SK-N-SH treated with all-trans-retinoic acid at 6 μM for 48 hours (cell line): ENCODE results near the gene PSME1.

Source experiments
- ATAC-seq: fragments of 200-7000 bp; cut with Tn5 transposase; 3 replicates; pipeline ENCODE4 v1.9.1; 2020; ENCODE audit warnings: mild to moderate bottlenecking, moderate library complexity
- ARNTL ChIP-seq: fragments of 450-650 bp; formaldehyde crosslinking; IDR thresholded peaks from 2 replicates; pipeline ENCODE4 v1.5.0; 2020; ENCODE audit warnings: low read depth, mild to moderate bottlenecking, moderate library complexity, borderline replicate concordance
- BACH2 ChIP-seq: fragments of 250-450 bp; sonication (Bioruptor Pico); IDR thresholded peaks from 2 replicates; pipeline ENCODE4 v1.9.0; 2021; ENCODE audit warnings: mild to moderate bottlenecking, borderline replicate concordance
- CREB5 ChIP-seq: fragments of 250-450 bp; sonication (Bioruptor Pico); IDR thresholded peaks from 2 replicates; pipeline ENCODE4 v1.5.1; 2020; ENCODE audit warnings: low read depth, mild to moderate bottlenecking, moderate library complexity
- CSDC2 ChIP-seq: fragments of 250-450 bp; sonication (Bioruptor Pico); IDR thresholded peaks from 2 replicates; pipeline ENCODE4 v1.5.0; 2020; ENCODE audit warnings: mild to moderate bottlenecking, moderate library complexity
- ESRRG ChIP-seq: fragments of 250-450 bp; sonication (Bioruptor Pico); IDR thresholded peaks from 2 replicates; pipeline ENCODE4 v1.6.1; 2021; ENCODE audit warnings: mild to moderate bottlenecking
- ISL1 ChIP-seq: fragments of 250-450 bp; sonication (Bioruptor Pico); IDR thresholded peaks from 2 replicates; pipeline ENCODE4 v2.1.2; 2022; ENCODE audit warnings: mild to moderate bottlenecking, moderate library complexity
- RARB ChIP-seq: fragments of 250-450 bp; sonication (Bioruptor Pico); IDR thresholded peaks from 2 replicates; pipeline ENCODE4 v1.8.0; 2021; ENCODE audit warnings: mild to moderate bottlenecking, moderate library complexity
- SNAI2 ChIP-seq: fragments of 250-450 bp; sonication (Bioruptor Pico); IDR thresholded peaks from 2 replicates; pipeline ENCODE4 v1.5.0; 2020; ENCODE audit warnings: mild to moderate bottlenecking, moderate library complexity
- TCF4 ChIP-seq: fragments of 250-450 bp; sonication (Bioruptor Pico); IDR thresholded peaks from 2 replicates; pipeline ENCODE4 v1.8.0; 2021; ENCODE audit warnings: mild to moderate bottlenecking, moderate library complexity, borderline replicate concordance
- ZC3H10 ChIP-seq: fragments of 250-450 bp; sonication (Bioruptor Pico); IDR thresholded peaks from 2 replicates; pipeline ENCODE4 v1.5.1; 2021; ENCODE audit warnings: mild to moderate bottlenecking, moderate library complexity
- ZFP3 ChIP-seq: fragments of 250-450 bp; sonication (Bioruptor Pico); IDR thresholded peaks from 2 replicates; pipeline ENCODE4 v1.5.0; 2020; ENCODE audit warnings: mild to moderate bottlenecking, moderate library complexity
- ZFP30 ChIP-seq: fragments of 450-650 bp; formaldehyde crosslinking; IDR thresholded peaks from 2 replicates; pipeline ENCODE4 v1.5.0; 2022; ENCODE audit warnings: mild to moderate bottlenecking, moderate library complexity
- ZNF565 ChIP-seq: fragments of 450-650 bp; formaldehyde crosslinking; conservative IDR thresholded peaks from 2 replicates; pipeline ENCODE4 v1.5.0; 2020; ENCODE audit warnings: low read depth, mild to moderate bottlenecking, moderate library complexity
- ZNF70 ChIP-seq: fragments of 450-650 bp; formaldehyde crosslinking; IDR thresholded peaks from 2 replicates; pipeline ENCODE4 v1.5.0; 2020; ENCODE audit warnings: mild to moderate bottlenecking, moderate library complexity
- ZNF8 ChIP-seq: fragments of 450-650 bp; formaldehyde crosslinking; IDR thresholded peaks from 2 replicates; pipeline ENCODE4 v1.5.0; 2020; ENCODE audit warnings: mild to moderate bottlenecking, moderate library complexity
- TF ChIP-seq, protein P1 (sequence below): fragments of 250-450 bp; sonication (Bioruptor Pico); IDR thresholded peaks from 2 replicates; pipeline ENCODE4 v1.8.0; 2021; ENCODE audit warnings: low read depth, mild to moderate bottlenecking, moderate library complexity, borderline replicate concordance
- TF ChIP-seq, protein P2 (sequence below): fragments of 250-450 bp; sonication (Bioruptor Pico); IDR thresholded peaks from 2 replicates; pipeline ENCODE4 v1.5.1; 2021; ENCODE audit warnings: mild to moderate bottlenecking, moderate library complexity
- TF ChIP-seq, protein P3 (sequence below): fragments of 250-450 bp; sonication (Bioruptor Pico); IDR thresholded peaks from 2 replicates; pipeline ENCODE4 v1.8.0; 2020; ENCODE audit warnings: mild to moderate bottlenecking, moderate library complexity, borderline replicate concordance

PSME1 gene

GRCh38 chr14:24172261-24172860, 36.4 kb downstream of the PSME1 start (continued):
- TF ChIP-seq CREB5 (CRISPR knock-in tag): no peak
- TF ChIP-seq ZC3H10: no peak
- TF ChIP-seq, protein P1, sequence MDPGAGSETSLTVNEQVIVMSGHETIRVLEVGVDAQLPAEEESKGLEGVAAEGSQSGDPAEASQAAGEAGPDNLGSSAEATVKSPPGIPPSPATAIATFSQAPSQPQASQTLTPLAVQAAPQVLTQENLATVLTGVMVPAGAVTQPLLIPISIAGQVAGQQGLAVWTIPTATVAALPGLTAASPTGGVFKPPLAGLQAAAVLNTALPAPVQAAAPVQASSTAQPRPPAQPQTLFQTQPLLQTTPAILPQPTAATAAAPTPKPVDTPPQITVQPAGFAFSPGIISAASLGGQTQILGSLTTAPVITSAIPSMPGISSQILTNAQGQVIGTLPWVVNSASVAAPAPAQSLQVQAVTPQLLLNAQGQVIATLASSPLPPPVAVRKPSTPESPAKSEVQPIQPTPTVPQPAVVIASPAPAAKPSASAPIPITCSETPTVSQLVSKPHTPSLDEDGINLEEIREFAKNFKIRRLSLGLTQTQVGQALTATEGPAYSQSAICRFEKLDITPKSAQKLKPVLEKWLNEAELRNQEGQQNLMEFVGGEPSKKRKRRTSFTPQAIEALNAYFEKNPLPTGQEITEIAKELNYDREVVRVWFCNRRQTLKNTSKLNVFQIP (CRISPR knock-in tag): no peak

DNA sequence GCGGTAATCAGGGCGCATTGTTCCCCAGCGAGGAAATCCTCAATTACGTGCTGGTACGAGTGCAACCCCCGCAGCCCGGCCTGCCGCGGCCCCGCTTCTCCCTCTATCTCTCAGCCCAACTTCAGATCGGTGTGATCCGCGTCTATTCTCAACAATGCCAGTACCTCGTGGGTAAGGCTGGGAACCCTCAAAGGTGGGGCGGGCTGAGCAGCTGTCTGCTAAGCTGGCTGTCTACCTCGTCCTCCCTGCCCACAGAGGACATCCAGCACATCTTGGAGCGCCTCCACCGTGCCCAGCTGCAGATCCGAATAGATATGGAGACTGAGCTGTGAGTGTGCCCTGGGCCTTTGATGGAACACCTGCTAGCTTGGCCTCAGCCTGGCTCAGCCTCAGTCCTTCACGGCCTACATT, 36.9 kb downstream of the PSME1 start:
- TF ChIP-seq, protein P2, sequence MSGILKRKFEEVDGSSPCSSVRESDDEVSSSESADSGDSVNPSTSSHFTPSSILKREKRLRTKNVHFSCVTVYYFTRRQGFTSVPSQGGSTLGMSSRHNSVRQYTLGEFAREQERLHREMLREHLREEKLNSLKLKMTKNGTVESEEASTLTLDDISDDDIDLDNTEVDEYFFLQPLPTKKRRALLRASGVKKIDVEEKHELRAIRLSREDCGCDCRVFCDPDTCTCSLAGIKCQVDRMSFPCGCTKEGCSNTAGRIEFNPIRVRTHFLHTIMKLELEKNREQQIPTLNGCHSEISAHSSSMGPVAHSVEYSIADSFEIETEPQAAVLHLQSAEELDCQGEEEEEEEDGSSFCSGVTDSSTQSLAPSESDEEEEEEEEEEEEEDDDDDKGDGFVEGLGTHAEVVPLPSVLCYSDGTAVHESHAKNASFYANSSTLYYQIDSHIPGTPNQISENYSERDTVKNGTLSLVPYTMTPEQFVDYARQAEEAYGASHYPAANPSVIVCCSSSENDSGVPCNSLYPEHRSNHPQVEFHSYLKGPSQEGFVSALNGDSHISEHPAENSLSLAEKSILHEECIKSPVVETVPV (CRISPR knock-in tag): no peak
- TF ChIP-seq ZFP30 (CRISPR knock-in tag): no peak
- TF ChIP-seq, protein P3, sequence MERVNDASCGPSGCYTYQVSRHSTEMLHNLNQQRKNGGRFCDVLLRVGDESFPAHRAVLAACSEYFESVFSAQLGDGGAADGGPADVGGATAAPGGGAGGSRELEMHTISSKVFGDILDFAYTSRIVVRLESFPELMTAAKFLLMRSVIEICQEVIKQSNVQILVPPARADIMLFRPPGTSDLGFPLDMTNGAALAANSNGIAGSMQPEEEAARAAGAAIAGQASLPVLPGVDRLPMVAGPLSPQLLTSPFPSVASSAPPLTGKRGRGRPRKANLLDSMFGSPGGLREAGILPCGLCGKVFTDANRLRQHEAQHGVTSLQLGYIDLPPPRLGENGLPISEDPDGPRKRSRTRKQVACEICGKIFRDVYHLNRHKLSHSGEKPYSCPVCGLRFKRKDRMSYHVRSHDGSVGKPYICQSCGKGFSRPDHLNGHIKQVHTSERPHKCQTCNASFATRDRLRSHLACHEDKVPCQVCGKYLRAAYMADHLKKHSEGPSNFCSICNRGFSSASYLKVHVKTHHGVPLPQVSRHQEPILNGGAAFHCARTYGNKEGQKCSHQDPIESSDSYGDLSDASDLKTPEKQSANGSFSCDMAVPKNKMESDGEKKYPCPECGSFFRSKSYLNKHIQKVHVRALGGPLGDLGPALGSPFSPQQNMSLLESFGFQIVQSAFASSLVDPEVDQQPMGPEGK (CRISPR knock-in tag): no peak
- ATAC-seq: no peak

- no peak for ATAC-seq
- no peak for TF ChIP-seq CSDC2
- TF ChIP-seq, protein P2 (CRISPR knock-in tag): no peak
- no peak for TF ChIP-seq ISL1 (CRISPR knock-in tag)
- TF ChIP-seq ZC3H10: no peak
- no peak for TF ChIP-seq SNAI2 (CRISPR knock-in tag)
- TF ChIP-seq ZFP3: no peak
- no peak for TF ChIP-seq BACH2 (CRISPR knock-in tag)
- no peak for TF ChIP-seq ZNF565 (CRISPR knock-in tag)
- TF ChIP-seq, protein P1 (CRISPR knock-in tag): no peak
- TF ChIP-seq ESRRG (CRISPR knock-in tag): no peak
- no peak for TF ChIP-seq ZNF70 (CRISPR knock-in tag)
- no peak for TF ChIP-seq RARB
- TF ChIP-seq, all 23 proteins: peak for 0
Measured at GRCh38 chr14:24176599-24176998, 40.6 kb downstream of the PSME1 start.

DNA sequence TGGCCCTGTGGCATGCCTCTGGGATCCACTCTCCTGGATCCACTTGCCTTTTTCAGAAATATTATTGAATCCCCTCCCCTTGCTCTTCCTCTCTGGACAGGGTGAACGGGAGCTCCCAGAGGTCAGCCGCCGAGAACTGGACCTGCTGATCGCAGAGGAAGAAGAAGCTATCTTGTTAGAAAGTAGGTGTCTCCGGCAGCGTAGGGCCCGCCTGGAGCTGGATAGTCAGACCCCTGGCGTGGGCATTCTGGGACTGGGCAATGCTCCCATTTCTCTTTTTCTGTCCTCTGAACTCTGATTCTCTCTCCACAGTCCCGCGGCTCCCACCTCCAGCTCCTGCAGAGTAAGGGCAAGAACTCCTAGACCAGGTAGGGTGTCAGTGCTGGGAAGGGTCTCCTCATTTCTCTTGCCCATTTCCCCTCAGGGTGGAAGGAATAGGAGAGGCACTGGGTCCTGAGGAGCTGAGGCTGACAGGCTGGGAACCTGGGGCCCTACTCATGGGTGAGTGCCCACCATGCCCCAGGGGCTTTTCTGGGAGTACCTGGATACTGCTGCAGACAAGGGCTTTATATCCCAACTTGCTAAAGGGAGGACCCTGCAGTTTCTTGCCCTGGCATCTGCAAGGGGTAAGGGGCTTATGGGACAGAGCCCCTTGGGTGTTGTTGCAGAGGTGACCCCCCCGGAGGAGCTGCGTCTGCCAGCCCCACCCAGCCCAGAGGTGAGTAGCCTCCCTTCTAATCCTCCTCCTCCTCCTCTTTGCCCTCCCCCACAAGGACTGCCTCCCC, 41.2 kb downstream of the PSME1 start:
- no peak for ATAC-seq
- TF ChIP-seq ESRRG (CRISPR knock-in tag) (no peak), RARB (no peak), SNAI2 (CRISPR knock-in tag) (no peak), CREB5 (CRISPR knock-in tag) (no peak), TCF4 (CRISPR knock-in tag) (no peak), CSDC2 (no peak), ARNTL (CRISPR knock-in tag) (no peak), ZNF8 (CRISPR knock-in tag) (no peak), ISL1 (CRISPR knock-in tag) (no peak), ZNF565 (CRISPR knock-in tag) (no peak)
- TF ChIP-seq, protein P1 (CRISPR knock-in tag): no peak
- TF ChIP-seq, protein P3 (CRISPR knock-in tag): no peak
